Transverse colon (tissue), 4 donors: ENCODE results near the gene LBR. TPM values are rescaled to one million over a fixed set of nuclear protein-coding genes. Genes with fewer than 3 reads are reported as not detected.

Experiments
- DNase-seq: peaks from one replicate; pipeline ENCODE4 v3.0.0-alpha.2; 2019
- H3K27ac ChIP-seq, 4 donors: fragments of 200-600 bp; sonication (generic); 2 replicates each; pipeline ENCODE4 v1.5.1; 2016 to 2018; ENCODE audit warnings: inconsistent platforms in 4 of 4
- H3K27me3 ChIP-seq: fragments of 200-600 bp; sonication (generic); 2 replicates; pipeline ENCODE4 v1.5.1; 2017; ENCODE audit warnings: inconsistent platforms
- H3K36me3 ChIP-seq, 4 donors: fragments of 200-600 bp; sonication (generic); 2 replicates each; pipeline ENCODE4 v1.5.1; 2017 to 2019; ENCODE audit warnings: inconsistent platforms in 4 of 4
- H3K4me1 ChIP-seq, 4 donors: fragments of 200-600 bp; sonication (generic); 2 replicates each; pipeline ENCODE4 v1.5.1; 2017 to 2020; ENCODE audit warnings: inconsistent platforms in 4 of 4
- H3K4me3 ChIP-seq, 4 donors: fragments of 200-600 bp; sonication (generic); 1 replicate in 1 of 4; 2 replicates in 3 of 4; pipeline versions ENCODE4 v1.5.1 to v1.6.1; 2017 to 2019; ENCODE audit warnings: inconsistent platforms in 4 of 4
- H3K9me3 ChIP-seq, 2 donors: fragments of 200-600 bp; sonication (generic); 2 replicates each; pipeline ENCODE4 v1.5.1; 2017 to 2019; ENCODE audit warnings: inconsistent platforms in 2 of 2
- CTCF ChIP-seq, 5 experiments: fragments of 200-600 bp in 3 of 5; fragments of 450-650 bp in 2 of 5; sonication (generic) in 3 of 5; IDR thresholded peaks; 1 replicate in 2 of 5; 2 replicates in 3 of 5; pipeline ENCODE4 v1.5.1; 2016 to 2017; ENCODE audit warnings: antibody characterized with exemption in 5 of 5, inconsistent platforms in 3 of 5, mild to moderate bottlenecking in 2 of 5, moderate library complexity in 1 of 5
- EP300 ChIP-seq: sonication (generic); formaldehyde crosslinking; IDR thresholded peaks from one replicate; pipeline ENCODE4 v1.6.1; 2017; ENCODE audit warnings: antibody characterized with exemption, low read depth
- POLR2A ChIP-seq: fragments of 450-650 bp; IDR thresholded peaks from one replicate; pipeline ENCODE4 v1.6.1; 2016; ENCODE audit warnings: antibody characterized with exemption, mild to moderate bottlenecking, moderate library complexity
- POLR2AphosphoS5 ChIP-seq, 3 donors: sonication (generic); formaldehyde crosslinking; IDR thresholded peaks; one replicate each; pipeline ENCODE4 v1.6.1; 2016; ENCODE audit warnings: antibody characterized with exemption in 3 of 3
- WGBS, 2 donors: methylation state at CpG; one replicate each; pipeline ENCODE4 v1.1.5; 2018; ENCODE audit warnings: low coverage in 1 of 2; 5-methylcytosine and 5-hydroxymethylcytosine counted together
- in situ Hi-C, 4 donors: fragments of 200-750 bp; cut with MboI; loops; one replicate each; pipeline versions ENCODE4 v1.15.0 to v1.15.1; 2017; ENCODE audit warnings: low sequenced_read_pairs in 3 of 4, low pct_ligation_motif_present in 1 of 4, low pct_unique_long_range_greater_than_20kb in 1 of 4
- intact Hi-C: fragments of 100-400 bp; cut with DNase I; formaldehyde crosslinking; loops from one replicate; pipeline ENCODE4 v1.15.1; 2023; ENCODE audit warnings: low total_unique reads
- total RNA-seq, 4 donors: library from RNA; depleted of rRNA; stranded (reverse); fragments of >200 nt; gene quantifications; one replicate each; pipeline ENCODE4 v1.1.0, GENCODE V29; 2016

LBR gene
- total RNA-seq, 4 donors from 2014 or later, result 48.6 to 97.9 (median 75.1) TPM

GRCh38 chr1:225368036-225368552 lies 59.7 kb downstream of the LBR start:
- intact Hi-C loops, result no loop called here
- 71 to 87% methylated on average over 3 of the region's 3 CpGs for WGBS, 2 donors
- in situ Hi-C loops, result no loop called here
- TF ChIP-seq CTCF (IDR thresholded peaks at IDR 0.05), result no peak
- TF ChIP-seq POLR2A, result no peak
- no peak for TF ChIP-seq POLR2AphosphoS5 (IDR thresholded peaks at IDR 0.05)
- TF ChIP-seq EP300, result no peak
- H3K36me3 ChIP-seq, result no peaks in the 10 kb centered on the region
- no peaks in the 10 kb centered on the region for H3K27me3 ChIP-seq
- no peak overlapping the region for H3K27ac ChIP-seq
- no peaks in the 10 kb centered on the region for H3K4me1 ChIP-seq
- DNase-seq, result no peak
- H3K9me3 ChIP-seq, result no peaks in the 10 kb centered on the region
- no peak overlapping the region for H3K4me3 ChIP-seq

- H3K27me3 ChIP-seq, result no peaks in the 10 kb centered on the region
- no peaks in the 10 kb centered on the region for H3K9me3 ChIP-seq
- intact Hi-C loops (no loop called here), in situ Hi-C loops (no loop called here)
- no peaks in the 10 kb centered on the region for H3K36me3 ChIP-seq
- WGBS, 2 donors, result 13 to 21% methylated on average over 1 of the region's 1 CpG
- no peaks in the 10 kb centered on the region for H3K4me1 ChIP-seq
- no peak for DNase-seq
- TF ChIP-seq EP300 (no peak), POLR2AphosphoS5 (IDR thresholded peaks at IDR 0.05) (no peak), CTCF (IDR thresholded peaks at IDR 0.05) (no peak), POLR2A (no peak)
- no peak overlapping the region for H3K4me3 ChIP-seq
- H3K27ac ChIP-seq, result no peak overlapping the region
Observed at GRCh38 chr1:225366552-225366951, 61.3 kb downstream of the LBR start.

- H3K9me3 ChIP-seq, result no peaks in the 10 kb centered on the region
- intact Hi-C loops, result no loop called here
- no peaks in the 10 kb centered on the region for H3K36me3 ChIP-seq
- no peak for DNase-seq
- no peak overlapping the region for H3K4me3 ChIP-seq
- no peak for TF ChIP-seq POLR2AphosphoS5 (IDR thresholded peaks at IDR 0.05)
- no peak for TF ChIP-seq CTCF (IDR thresholded peaks at IDR 0.05)
- TF ChIP-seq EP300, result no peak
- H3K27ac ChIP-seq, result no peak overlapping the region
- in situ Hi-C loops, result no loop called here
- H3K4me1 ChIP-seq, result no peaks in the 10 kb centered on the region
- no peaks in the 10 kb centered on the region for H3K27me3 ChIP-seq
Observed at GRCh38 chr1:225366018-225366417, 61.8 kb downstream of the LBR start.

DNA sequence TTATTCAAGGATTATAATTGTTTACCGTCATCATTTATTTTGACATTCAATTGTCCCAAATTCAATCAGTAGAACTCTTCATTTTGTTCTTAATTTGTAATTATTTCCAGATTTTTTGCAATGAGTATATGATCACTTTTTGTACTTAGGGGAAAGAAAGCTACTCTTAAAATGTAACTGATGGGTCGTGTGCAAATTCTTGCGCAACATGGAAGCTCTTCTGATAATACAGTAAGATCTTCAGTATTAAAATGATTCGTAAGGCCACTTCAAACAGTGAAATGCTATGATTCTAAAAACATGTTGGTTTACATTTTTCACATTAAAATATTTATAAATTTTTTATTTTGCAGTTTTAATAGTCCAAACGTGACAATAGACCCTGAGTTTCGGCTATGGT lies 63.4 kb downstream of the LBR start:
- no peak for DNase-seq
- Histone ChIP-seq H3K4me1 (no peaks in the 10 kb centered on the region), H3K9me3 (no peaks in the 10 kb centered on the region), H3K27ac (no peak overlapping the region), H3K27me3 (no peaks in the 10 kb centered on the region), H3K4me3 (no peak overlapping the region), H3K36me3 (no peaks in the 10 kb centered on the region)
- WGBS, 2 donors, result 91 to 95% methylated on average over 6 of the region's 6 CpGs
- TF ChIP-seq POLR2AphosphoS5 (IDR thresholded peaks at IDR 0.05), result no peak
- no peak for TF ChIP-seq POLR2A
- TF ChIP-seq EP300, result no peak
- no peak for TF ChIP-seq CTCF (IDR thresholded peaks at IDR 0.05)
- in situ Hi-C loops, result no loop called here
- intact Hi-C loops, result no loop called here
